ENCODE data around the gene SELENON. TPM values are rescaled to one million over a fixed set of nuclear protein-coding genes. Genes with fewer than 3 reads are reported as not detected.

SELENON gene
- total RNA-seq, 1 experiment from 2014 or later, result 90.9 TPM

DNA sequence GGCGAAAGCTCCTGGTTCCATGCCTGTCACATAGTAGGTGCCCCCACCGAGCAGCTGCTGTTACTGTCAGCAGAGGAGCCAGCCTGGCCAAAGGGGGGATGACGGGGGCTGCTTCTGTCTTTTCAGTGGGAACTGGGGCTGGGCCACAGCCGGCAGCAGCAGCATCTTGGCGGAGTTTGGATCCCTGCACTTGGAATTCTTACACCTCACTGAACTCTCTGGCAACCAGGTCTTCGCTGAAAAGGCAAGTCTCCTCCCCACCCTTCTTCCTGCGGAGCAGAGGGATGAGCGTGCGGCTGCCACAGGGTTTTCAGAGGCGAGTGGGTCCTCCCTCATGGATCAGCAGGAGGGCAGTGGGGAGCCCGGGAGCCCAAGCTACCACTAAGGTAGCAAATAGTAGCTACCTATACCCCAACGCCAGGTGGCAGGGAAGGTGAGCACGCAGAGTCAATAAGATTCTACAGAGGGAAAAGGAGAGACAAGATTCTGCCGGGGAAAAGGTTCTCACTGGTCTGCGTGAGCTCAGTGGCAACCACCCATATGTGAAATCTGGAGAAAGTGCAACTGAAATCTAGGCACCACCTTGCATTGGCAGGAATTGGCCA is 41.4 kb upstream of the SELENON start:
- no CpG with 5 or more reads among the region's 15 CpGs for WGBS (ENCODE audit: extremely low coverage, insufficient read length, low lambda C conversion rate)
- Histone ChIP-seq H3K4me1 (ENCODE audit: insufficient read depth, low read length) (no peaks in the 10 kb centered on the region), H3K56ac (ENCODE audit: insufficient read length, low read depth, low read length) (no peak overlapping the region), H2BK20ac (ENCODE audit: low read depth, low read length, poor library complexity, severe bottlenecking) (no peak overlapping the region), H3K14ac (ENCODE audit: insufficient read depth, low read length) (no peak overlapping the region), H2AK5ac (ENCODE audit: insufficient read length, low read length) (no peak overlapping the region), H2BK15ac (ENCODE audit: low read depth, low read length) (no peak overlapping the region), H3K79me2 (ENCODE audit: insufficient read depth, low read length) (no peaks in the 10 kb centered on the region), H3T11ph (ENCODE audit: low read length) (no peak overlapping the region), H3K23ac (ENCODE audit: insufficient read length, low read depth, low read length) (no peak overlapping the region), H2AFZ (ENCODE audit: low read length) (no peak overlapping the region), H2BK12ac (ENCODE audit: insufficient read length, low read depth, low read length) (no peak overlapping the region), H2BK120ac (ENCODE audit: low read depth, low read length, poor library complexity, severe bottlenecking) (no peak overlapping the region), H4K20me1 (ENCODE audit: control insufficient read depth, insufficient read depth, insufficient read length) (peaks cover 3% of the 10 kb centered on the region), H3K4ac (ENCODE audit: low read depth, low read length) (no peak overlapping the region), H4K5ac (ENCODE audit: insufficient read length, low read depth, low read length) (no peak overlapping the region), H3K9me3 (ENCODE audit: control insufficient read depth, low read depth, low read length) (no peaks in the 10 kb centered on the region), H3K9ac (ENCODE audit: extremely low read depth, insufficient read length, low read length) (no peak overlapping the region), H3K23me2 (ENCODE audit: insufficient read length, low read depth, low read length, poor library complexity, severe bottlenecking) (peaks cover 1% of the 10 kb centered on the region), H3K79me1 (ENCODE audit: insufficient read depth, low read depth, low read length, poor library complexity, severe bottlenecking) (no peaks in the 10 kb centered on the region), H3K4me2 (ENCODE audit: insufficient read depth, insufficient read length, low read length) (no peak overlapping the region), H3K27me3 (ENCODE audit: insufficient read depth, low read length) (no peaks in the 10 kb centered on the region), H3K18ac (ENCODE audit: insufficient read length, low read depth, low read length) (no peak overlapping the region), H3K27ac (ENCODE audit: insufficient read length, low read depth, low read length) (no peak overlapping the region), H4K8ac (replicated peaks; ENCODE audit: insufficient read length, low read depth, low read length) (no peak overlapping the region), H2BK5ac (ENCODE audit: insufficient read length, low read length) (no peak overlapping the region), H4K91ac (ENCODE audit: insufficient read length, low read depth, low read length) (no peak overlapping the region)
- Mint-ChIP-seq H3K36me3 (ENCODE audit: insufficient read depth in 1 of 3, low read depth in 3 of 3) (no peaks in the 10 kb centered on the region), H3K27me3 (ENCODE audit: low read depth) (peaks cover 6% of the 10 kb centered on the region), H3K4me3 (no peak overlapping the region), H3K9me3 (no peaks in the 10 kb centered on the region), H3K27ac (no peak overlapping the region; a peak in 1 of 7 replicates), H3K4me1 (peaks cover 36 to 53% of the 10 kb centered on the region in 2 experiments)
- TF ChIP-seq, protein P1, sequence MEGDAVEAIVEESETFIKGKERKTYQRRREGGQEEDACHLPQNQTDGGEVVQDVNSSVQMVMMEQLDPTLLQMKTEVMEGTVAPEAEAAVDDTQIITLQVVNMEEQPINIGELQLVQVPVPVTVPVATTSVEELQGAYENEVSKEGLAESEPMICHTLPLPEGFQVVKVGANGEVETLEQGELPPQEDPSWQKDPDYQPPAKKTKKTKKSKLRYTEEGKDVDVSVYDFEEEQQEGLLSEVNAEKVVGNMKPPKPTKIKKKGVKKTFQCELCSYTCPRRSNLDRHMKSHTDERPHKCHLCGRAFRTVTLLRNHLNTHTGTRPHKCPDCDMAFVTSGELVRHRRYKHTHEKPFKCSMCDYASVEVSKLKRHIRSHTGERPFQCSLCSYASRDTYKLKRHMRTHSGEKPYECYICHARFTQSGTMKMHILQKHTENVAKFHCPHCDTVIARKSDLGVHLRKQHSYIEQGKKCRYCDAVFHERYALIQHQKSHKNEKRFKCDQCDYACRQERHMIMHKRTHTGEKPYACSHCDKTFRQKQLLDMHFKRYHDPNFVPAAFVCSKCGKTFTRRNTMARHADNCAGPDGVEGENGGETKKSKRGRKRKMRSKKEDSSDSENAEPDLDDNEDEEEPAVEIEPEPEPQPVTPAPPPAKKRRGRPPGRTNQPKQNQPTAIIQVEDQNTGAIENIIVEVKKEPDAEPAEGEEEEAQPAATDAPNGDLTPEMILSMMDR (conservative IDR thresholded peaks at IDR 0.05), result 0 out of 3 replicates have a peak, but pooled peaks have one; percentile 18
- no peak for DNase-seq

Measured in H9 (cell line).